GM21529 (cell line): ENCODE data around the gene LYZL2.
"Not testable (repeated sequence)": the region's sequence is repeated elsewhere in the genome, so short reads cannot be mapped to it uniquely, and the experiment has no call there.

ENCODE experiments used
- ATAC-seq: cut with Tn5 transposase; IDR thresholded peaks from one replicate; pipeline ENCODE4 v1.9.1; 2021; ENCODE audit not compliant: unreplicated experiment

Gene LYZL2

GRCh38 chr10:30639946-30640786, 10.6 kb upstream of the LYZL2 start:
- no peak for ATAC-seq

- ATAC-seq = no peak
These were observed 8.4 kb upstream of the LYZL2 start for GRCh38 chr10:30637881-30638467.

- ATAC-seq = no peak
These were observed 1.6 kb upstream of the LYZL2 start for GRCh38 chr10:30631188-30631587.

- no peak for ATAC-seq
These were observed 1.0 kb upstream of the LYZL2 start for GRCh38 chr10:30630571-30630970.

- not testable (repeated sequence) for ATAC-seq
These were observed 977 bp downstream of the LYZL2 start for GRCh38 chr10:30628576-30628975.

- ATAC-seq = not testable (repeated sequence)
These were observed 2.7 kb downstream of the LYZL2 start for GRCh38 chr10:30626837-30627236.

GRCh38 chr10:30626196-30626595, 3.4 kb downstream of the LYZL2 start:
- not testable (repeated sequence) for ATAC-seq

GRCh38 chr10:30625080-30625479, 4.5 kb downstream of the LYZL2 start:
- ATAC-seq = no peak

GRCh38 chr10:30619966-30620365, 9.6 kb downstream of the LYZL2 start:
- ATAC-seq = no peak

GRCh38 chr10:30617070-30617469, 12.5 kb downstream of the LYZL2 start:
- ATAC-seq = no peak

GRCh38 chr10:30611041-30611440, 18.5 kb downstream of the LYZL2 start:
- ATAC-seq = not testable (repeated sequence)

GRCh38 chr10:30607814-30608213, 21.7 kb downstream of the LYZL2 start:
- no peak for ATAC-seq

GRCh38 chr10:30606313-30606712, 23.2 kb downstream of the LYZL2 start:
- no peak for ATAC-seq

GRCh38 chr10:30605341-30606121, 24.0 kb downstream of the LYZL2 start:
- ATAC-seq = not testable (repeated sequence)

GRCh38 chr10:30603589-30603988, 26.0 kb downstream of the LYZL2 start:
- no peak for ATAC-seq

- ATAC-seq = no peak
These were observed 26.8 kb downstream of the LYZL2 start for GRCh38 chr10:30602747-30603146.

GRCh38 chr10:30600005-30600404, 29.5 kb downstream of the LYZL2 start:
- ATAC-seq = no peak

GRCh38 chr10:30598105-30598776, 31.3 kb downstream of the LYZL2 start:
- ATAC-seq = no peak

GRCh38 chr10:30597433-30597824, 32.1 kb downstream of the LYZL2 start:
- not testable (repeated sequence) for ATAC-seq

GRCh38 chr10:30596493-30597432, 32.8 kb downstream of the LYZL2 start:
- not testable (repeated sequence) for ATAC-seq
